IPS-15b (cell line): Measurements from ENCODE around the gene GEMIN2.
"Not testable (repeated sequence)": the region's sequence is repeated elsewhere in the genome, so short reads cannot be mapped to it uniquely, and the experiment has no call there.

Experiments
- H3K27me3 ChIP-seq: one replicate; pipeline ENCODE4 v1.6.1; 2013; ENCODE audit warnings: low read length; ENCODE audit not compliant: control insufficient read depth, insufficient read depth
- H3K36me3 ChIP-seq: one replicate; pipeline ENCODE4 v1.6.1; 2013; ENCODE audit warnings: low read length; ENCODE audit not compliant: control insufficient read depth, insufficient read depth
- H3K4me1 ChIP-seq: one replicate; pipeline ENCODE4 v1.6.1; 2013; ENCODE audit warnings: mild to moderate bottlenecking, low read length; ENCODE audit not compliant: control insufficient read depth, insufficient read depth
- H3K4me3 ChIP-seq: one replicate; pipeline ENCODE4 v1.5.1; 2013; ENCODE audit warnings: low read depth, low read length
- H3K9ac ChIP-seq: one replicate; pipeline ENCODE4 v1.6.1; 2013; ENCODE audit warnings: low read depth, mild to moderate bottlenecking, low read length
- H3K9me3 ChIP-seq: one replicate; pipeline ENCODE4 v1.6.1; 2013; ENCODE audit warnings: mild to moderate bottlenecking, low read length; ENCODE audit not compliant: control insufficient read depth, insufficient read depth

The GEMIN2 gene

DNA sequence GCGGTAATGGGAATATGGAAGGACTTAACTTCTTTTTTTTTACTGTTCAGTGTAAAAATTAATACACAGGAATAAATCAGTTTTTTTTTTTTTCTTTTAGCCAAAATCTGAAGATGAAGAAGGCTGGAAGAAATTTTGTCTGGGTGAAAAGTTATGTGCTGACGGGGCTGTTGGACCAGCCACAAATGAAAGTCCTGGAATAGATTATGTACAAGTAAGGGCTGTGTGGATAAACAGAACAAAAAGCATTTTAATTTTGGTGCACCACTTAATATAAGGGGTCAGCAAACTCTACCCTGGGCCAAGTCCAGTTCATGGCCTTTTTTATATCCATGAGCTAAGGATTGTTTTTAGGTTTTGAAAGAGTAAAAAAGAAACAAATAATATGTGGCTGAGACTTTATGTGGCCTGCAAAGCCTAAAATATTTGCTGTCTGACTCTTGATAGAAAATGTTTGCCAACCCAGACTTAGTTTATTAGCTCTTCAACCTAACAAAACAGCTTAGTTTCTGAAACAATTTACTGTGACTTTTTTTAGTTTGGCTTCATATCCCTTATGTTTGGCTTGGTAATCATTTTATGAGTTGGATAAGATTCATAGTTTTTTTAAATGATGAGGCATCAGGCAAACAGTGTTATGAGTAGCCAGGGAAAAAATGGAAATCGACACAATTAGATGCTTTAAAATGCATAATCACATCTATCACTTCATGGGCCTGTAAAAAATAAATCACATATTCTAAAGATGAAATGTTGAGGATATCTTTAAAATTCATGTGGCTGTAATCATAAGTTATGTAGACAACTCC lies 8.4 kb downstream of the GEMIN2 start:
- peaks cover 26% of the 10 kb centered on the region for H3K36me3 ChIP-seq

GRCh38 chr14:39137835-39138234 lies 23.7 kb downstream of the GEMIN2 start:
- H3K9ac ChIP-seq, H3K9me3 ChIP-seq, H3K4me1 ChIP-seq, H3K4me3 ChIP-seq, H3K27me3 ChIP-seq: not testable (repeated sequence)
- peaks cover 10% of the 10 kb centered on the region for H3K36me3 ChIP-seq

More for the DNA sequence above, 8.4 kb downstream of the GEMIN2 start:
- no peaks in the 10 kb centered on the region for H3K4me1 ChIP-seq
- H3K27me3 ChIP-seq: no peaks in the 10 kb centered on the region
- no peak overlapping the region for H3K4me3 ChIP-seq
- H3K9ac ChIP-seq: no peak overlapping the region
- no peaks in the 10 kb centered on the region for H3K9me3 ChIP-seq

GRCh38 chr14:39138440-39138839 lies 24.3 kb downstream of the GEMIN2 start:
- no peaks in the 10 kb centered on the region for H3K27me3 ChIP-seq
- H3K9me3 ChIP-seq: no peaks in the 10 kb centered on the region
- peaks cover 10% of the 10 kb centered on the region for H3K36me3 ChIP-seq
- H3K9ac ChIP-seq: no peak overlapping the region
- no peak overlapping the region for H3K4me3 ChIP-seq
- no peaks in the 10 kb centered on the region for H3K4me1 ChIP-seq

- Histone ChIP-seq H3K4me1 (no peaks in the 10 kb centered on the region), H3K36me3 (peaks cover 7% of the 10 kb centered on the region), H3K9ac (no peak overlapping the region)
Measured at GRCh38 chr14:39140170-39140569, 26.0 kb downstream of the GEMIN2 start.

GRCh38 chr14:39141623-39142022 lies 27.5 kb downstream of the GEMIN2 start:
- not testable (repeated sequence) for H3K9ac ChIP-seq

More at GRCh38 chr14:39140170-39140569, 26.0 kb downstream of the GEMIN2 start:
- H3K27me3 ChIP-seq: no peaks in the 10 kb centered on the region
- no peak overlapping the region for H3K4me3 ChIP-seq
- H3K9me3 ChIP-seq: no peaks in the 10 kb centered on the region

DNA sequence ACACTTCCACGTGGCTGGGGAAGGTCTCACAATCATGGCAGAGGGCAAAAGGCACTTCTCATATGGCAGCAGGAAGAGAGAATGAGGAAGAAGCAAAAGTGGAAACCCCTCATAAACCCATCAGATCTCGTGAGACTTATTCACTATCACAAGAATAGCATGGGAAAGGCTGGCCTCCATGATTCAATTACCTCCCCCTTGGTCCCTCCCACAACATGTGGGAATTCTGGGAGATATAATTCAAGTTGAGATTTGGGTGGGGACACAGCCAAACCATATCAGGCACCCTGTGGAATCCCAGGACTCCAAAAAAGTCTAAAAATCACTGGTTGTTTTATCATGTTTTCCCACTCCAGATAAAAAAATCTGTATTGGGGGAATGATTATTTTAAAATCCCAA lies 29.1 kb downstream of the GEMIN2 start:
- not testable (repeated sequence) for H3K27me3 ChIP-seq, H3K9me3 ChIP-seq, H3K4me1 ChIP-seq, H3K9ac ChIP-seq, H3K36me3 ChIP-seq, H3K4me3 ChIP-seq

More at GRCh38 chr14:39141623-39142022, 27.5 kb downstream of the GEMIN2 start:
- H3K4me3 ChIP-seq, H3K27me3 ChIP-seq, H3K9me3 ChIP-seq, H3K4me1 ChIP-seq, H3K36me3 ChIP-seq: not testable (repeated sequence)

DNA sequence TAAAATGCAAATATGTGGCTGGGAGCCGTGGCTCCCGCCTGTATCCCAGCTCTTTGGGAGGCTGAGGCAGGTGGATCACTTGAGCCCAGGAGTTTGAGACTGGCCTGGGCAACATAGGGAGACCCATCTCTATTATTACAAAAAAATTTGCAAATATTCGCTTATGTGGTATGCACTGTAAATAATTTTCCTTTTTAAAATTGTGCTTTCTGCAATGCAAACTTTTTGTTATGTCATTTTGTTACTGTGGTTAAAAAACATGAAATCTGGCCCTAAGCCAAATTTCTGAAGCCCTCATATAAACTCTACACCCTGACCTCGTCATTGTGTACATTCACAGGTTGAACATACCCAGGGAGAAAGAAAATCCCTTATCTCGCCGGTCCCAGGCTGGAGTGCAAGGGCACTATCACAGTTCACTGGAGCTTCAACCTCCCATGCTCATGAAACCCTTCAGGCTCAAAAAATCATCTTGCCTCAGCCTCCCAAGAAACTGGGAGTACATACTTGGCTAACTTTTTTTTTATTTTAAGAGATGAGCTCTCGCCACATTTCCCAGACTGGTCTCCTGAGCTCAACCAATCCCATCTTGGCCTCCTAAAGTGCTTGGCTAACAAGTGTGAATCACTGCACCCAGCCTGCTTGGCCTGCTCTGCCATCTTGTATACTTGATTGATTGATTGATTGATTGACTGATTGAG lies 31.3 kb downstream of the GEMIN2 start:
- Histone ChIP-seq H3K4me3 (no peak overlapping the region), H3K9me3 (no peaks in the 10 kb centered on the region), H3K27me3 (no peaks in the 10 kb centered on the region), H3K4me1 (no peaks in the 10 kb centered on the region), H3K9ac (no peak overlapping the region), H3K36me3 (peaks cover 12% of the 10 kb centered on the region)

GRCh38 chr14:39154594-39155189 lies 40.6 kb downstream of the GEMIN2 start:
- no peaks in the 10 kb centered on the region for H3K4me1 ChIP-seq
- peaks cover 3% of the 10 kb centered on the region for H3K36me3 ChIP-seq
- no peak overlapping the region for H3K9ac ChIP-seq
- no peak overlapping the region for H3K4me3 ChIP-seq
- H3K27me3 ChIP-seq: no peaks in the 10 kb centered on the region
- H3K9me3 ChIP-seq: no peaks in the 10 kb centered on the region

DNA sequence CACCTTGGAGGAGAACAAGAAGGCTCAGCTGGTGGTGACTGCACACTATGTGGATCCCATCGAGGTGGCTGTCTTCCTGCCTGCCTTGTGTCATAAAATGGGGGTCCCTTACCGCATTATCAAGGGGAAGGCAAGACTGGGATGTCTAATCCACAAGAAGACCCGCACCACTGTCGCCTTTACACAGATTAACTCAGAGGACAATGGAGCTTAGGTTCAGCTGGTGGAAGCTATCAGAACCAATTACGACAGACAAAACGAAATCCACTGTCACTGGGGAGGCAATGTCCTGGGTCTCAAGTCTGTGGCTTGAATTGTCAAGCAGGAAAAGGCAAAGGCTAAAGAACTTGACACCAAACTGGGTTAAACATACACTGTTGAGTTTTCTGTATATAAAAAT lies 43.4 kb downstream of the GEMIN2 start:
- H3K36me3 ChIP-seq: no peaks in the 10 kb centered on the region
- no peak overlapping the region for H3K9ac ChIP-seq
- H3K4me1 ChIP-seq: no peaks in the 10 kb centered on the region
- no peaks in the 10 kb centered on the region for H3K9me3 ChIP-seq
- no peaks in the 10 kb centered on the region for H3K27me3 ChIP-seq
- no peak overlapping the region for H3K4me3 ChIP-seq

DNA sequence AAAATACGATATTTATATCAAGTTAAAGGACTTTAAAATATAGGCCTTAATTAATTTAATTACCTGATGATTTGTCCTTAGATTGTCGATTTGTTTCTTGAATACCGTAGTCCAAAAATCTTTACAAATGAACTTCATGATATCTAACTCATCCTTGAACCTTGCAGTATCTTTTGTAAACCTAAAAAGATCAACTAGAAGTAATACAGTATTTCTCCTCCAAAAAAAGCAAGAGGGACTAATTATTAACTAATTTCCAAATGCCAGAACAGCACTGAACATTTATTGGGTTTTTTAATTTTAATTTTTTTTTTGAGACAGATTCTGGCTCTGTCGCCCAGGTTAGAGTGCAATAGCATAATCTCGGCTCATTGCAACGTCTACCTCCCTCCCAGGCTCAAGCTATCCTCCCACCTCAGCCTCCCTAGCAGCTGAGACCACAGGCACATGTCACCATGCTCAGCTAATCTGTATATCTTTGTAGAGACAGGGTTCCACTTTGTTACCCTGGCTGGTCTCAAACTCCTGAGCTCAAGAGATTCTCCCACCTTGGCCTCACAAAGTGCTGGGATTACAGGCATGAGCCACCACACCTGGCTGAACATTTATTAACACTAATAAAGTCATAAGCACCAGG lies 44.2 kb downstream of the GEMIN2 start:
- H3K9me3 ChIP-seq: no peaks in the 10 kb centered on the region
- H3K4me1 ChIP-seq: no peaks in the 10 kb centered on the region
- no peaks in the 10 kb centered on the region for H3K27me3 ChIP-seq
- H3K36me3 ChIP-seq: no peaks in the 10 kb centered on the region
- H3K9ac ChIP-seq: no peak overlapping the region
- H3K4me3 ChIP-seq: no peak overlapping the region

- H3K9ac ChIP-seq: no peak overlapping the region
- H3K4me3 ChIP-seq: no peak overlapping the region
- H3K4me1 ChIP-seq: no peaks in the 10 kb centered on the region
- no peaks in the 10 kb centered on the region for H3K9me3 ChIP-seq
- no peaks in the 10 kb centered on the region for H3K27me3 ChIP-seq
- H3K36me3 ChIP-seq: no peaks in the 10 kb centered on the region
Measured at GRCh38 chr14:39160494-39160893, 46.4 kb downstream of the GEMIN2 start.
